ENCODE results near the gene ATP8B1. TPM values are rescaled to one million over a fixed set of nuclear protein-coding genes. Genes with fewer than 3 reads are reported as not detected.
"Not testable (repeated sequence)": the region's sequence is repeated elsewhere in the genome, so short reads cannot be mapped to it uniquely, and the experiment has no call there.

Gene ATP8B1
- total RNA-seq, 2 donors from 2014 or later: 6.4 to 14.9 TPM

- ATAC-seq: peak in 1 of 2 donors; percentile 34
- DNase-seq; intact Hi-C loops (cut with DNase I): not testable (repeated sequence)
Measured at GRCh38 chr18:57820583-57820982, 17.5 kb upstream of the ATP8B1 start.

GRCh38 chr18:57819671-57820460, 16.8 kb upstream of the ATP8B1 start:
- ATAC-seq: peak; percentile 69 to 94
- intact Hi-C loops (cut with DNase I): no loop called here
- DNase-seq: peak; percentile 76

DNA sequence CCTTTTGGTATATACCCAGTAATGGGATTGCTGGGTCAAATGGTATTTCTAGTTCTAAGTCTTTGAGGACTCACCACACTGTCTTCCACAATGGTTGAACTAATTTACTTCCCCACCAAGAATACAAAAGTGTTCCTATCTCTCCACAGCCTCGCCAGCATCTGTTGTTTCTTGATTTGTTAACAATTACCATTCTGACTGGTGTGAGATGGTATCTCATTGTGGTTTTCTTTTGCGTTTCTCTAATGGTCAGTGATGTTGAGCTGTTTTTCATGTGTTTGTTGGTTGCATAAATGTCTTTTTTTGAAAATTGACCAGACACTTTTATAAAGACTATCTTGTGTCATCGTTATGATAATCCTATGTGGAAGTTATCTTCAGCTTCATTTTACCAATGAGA, 16.0 kb upstream of the ATP8B1 start:
- DNase-seq: no peak
- intact Hi-C loops (cut with DNase I): no loop called here
- no peak for ATAC-seq

DNA sequence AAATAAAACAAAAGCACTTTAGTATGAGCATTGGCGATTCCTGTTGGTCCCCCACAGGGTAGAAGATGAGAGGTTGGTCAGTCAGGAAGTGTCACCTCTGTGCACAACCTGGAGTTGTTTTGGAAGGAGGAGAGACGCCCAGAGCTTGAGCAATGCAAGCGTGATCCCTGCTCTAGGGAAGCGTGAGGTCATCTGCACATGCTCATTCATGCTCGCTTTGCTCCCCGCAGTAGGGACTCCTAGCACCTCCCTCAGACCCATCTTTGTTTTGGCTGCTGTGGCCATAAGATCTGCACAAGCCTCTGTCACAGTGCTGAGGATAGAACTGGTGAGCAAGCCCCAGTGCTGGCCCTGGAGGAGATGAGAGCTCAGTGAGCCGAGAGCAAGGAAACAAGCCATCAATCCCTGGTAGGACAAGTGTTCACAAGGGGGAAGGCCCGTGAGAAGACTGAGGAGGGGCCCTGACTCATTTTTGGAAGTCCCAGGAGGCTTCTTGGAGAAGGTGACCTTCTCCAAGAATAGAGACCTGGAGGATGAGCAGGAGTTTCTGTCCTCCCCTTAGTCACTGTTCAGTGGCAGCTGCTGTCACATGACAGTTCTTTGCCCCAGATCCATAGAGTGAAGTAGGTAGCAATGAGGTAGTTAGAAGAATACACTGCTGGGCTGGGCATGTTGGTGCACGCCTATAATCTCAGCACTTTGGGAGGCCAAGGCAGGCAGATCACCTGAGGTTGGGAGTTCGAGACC, 13.3 kb upstream of the ATP8B1 start:
- ATAC-seq (no peak), DNase-seq (no peak)
- intact Hi-C loops (cut with DNase I): no loop called here

GRCh38 chr18:57814555-57814954, 11.4 kb upstream of the ATP8B1 start:
- DNase-seq (no peak), ATAC-seq (no peak)
- intact Hi-C loops (cut with DNase I): no loop called here

GRCh38 chr18:57813245-57813644, 10.1 kb upstream of the ATP8B1 start:
- ATAC-seq: no peak
- intact Hi-C loops (cut with DNase I): no loop called here

DNA sequence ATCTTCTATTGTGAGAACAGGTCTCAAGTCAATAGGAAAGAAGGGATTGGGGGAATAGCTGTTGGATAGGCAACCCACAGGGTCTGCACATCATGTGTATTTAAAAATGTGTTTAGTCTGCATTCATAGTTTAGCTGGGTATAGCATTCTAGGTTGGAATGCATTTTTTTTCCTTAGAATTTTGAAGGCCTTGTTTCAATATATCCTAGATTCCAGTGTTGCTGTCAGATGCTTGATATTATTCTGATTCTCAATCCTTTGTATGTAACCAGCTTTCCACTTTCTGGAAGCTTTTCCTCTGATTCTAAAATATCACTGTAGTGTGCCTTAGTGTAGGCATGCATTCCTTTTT, 9.0 kb upstream of the ATP8B1 start:
- ATAC-seq (no peak), DNase-seq (no peak)
- intact Hi-C loops (cut with DNase I): no loop called here

More at GRCh38 chr18:57813245-57813644, 10.1 kb upstream of the ATP8B1 start:
- no peak for DNase-seq

DNA sequence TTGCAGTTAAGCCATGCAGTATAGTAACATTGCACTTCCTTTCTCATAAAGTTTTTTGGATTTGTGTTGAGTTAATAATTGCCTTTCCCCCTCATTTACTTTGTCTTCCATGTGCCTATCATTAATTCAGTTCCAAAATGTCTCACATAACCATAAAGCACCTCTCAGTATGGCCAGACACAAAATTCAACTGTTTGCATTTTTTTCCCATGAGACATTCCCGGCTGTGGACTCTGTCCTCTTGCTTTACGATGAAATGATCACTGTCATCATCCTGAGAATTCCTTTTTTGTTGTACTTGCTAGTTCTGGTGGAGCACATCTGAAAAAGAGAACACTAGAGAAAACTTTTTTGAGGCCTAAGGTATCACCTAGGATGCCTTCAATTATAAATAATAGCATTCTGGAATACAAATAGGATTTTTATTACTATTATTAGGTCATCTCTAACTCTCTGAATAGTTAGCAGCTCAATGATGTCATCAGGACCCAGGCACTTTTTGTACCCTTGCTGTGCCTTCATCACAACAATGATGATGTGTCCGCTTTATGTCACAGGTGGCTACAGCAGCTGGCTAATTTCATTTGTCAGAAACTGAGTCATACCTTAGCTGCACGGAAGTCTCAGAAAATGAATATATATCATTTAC, 8.5 kb upstream of the ATP8B1 start:
- intact Hi-C loops (cut with DNase I): no loop called here
- ATAC-seq (no peak), DNase-seq (no peak)

- intact Hi-C loops (cut with DNase I): loop anchor here in 1 of 2 donors (10.0 kb wide), 1 partner anchor 174 kb away; no protein-coding TSS in a partner anchor
- no peak for ATAC-seq
- DNase-seq: no peak
Measured at GRCh38 chr18:57809190-57809589, 6.1 kb upstream of the ATP8B1 start.

DNA sequence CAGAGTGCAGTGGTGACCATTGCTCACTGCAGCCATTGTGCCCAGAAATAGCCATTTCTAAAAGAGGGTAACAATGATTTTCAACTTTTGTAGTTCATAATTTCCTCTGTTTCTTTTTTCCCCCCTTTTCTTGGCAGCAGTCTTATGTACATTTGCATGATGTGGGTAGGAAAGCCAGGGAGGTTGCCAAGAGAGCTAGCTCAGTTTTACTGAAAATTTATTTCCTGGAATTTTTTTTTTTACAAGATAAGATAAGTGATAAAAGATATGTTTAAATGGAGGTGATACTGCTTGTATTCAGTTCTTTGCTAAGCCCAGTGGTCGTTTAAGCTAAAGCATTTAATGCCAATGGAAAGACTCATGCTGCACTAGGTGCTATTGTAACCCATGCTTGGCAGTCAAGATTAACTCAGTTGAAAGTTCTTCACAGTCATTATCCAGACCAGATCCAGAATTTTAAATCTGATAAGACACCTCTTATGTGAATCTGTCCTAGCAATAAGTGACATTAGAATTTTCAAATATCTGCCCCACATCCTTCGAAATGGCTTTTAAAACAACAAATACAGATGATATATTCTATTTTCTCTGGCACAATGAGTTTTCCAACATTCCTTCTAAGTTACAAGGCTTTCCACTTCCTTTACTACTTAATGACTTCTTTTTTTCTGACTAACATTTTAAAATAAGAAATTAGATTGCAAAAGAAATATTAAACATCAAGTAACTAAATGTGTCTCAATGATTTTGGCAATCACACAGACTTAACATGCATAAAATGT, 4.4 kb upstream of the ATP8B1 start:
- DNase-seq: no peak
- ATAC-seq: no peak
- intact Hi-C loops (cut with DNase I): loop anchor here in 1 of 2 donors (10.0 kb wide), 1 partner anchor 173 kb away; no protein-coding TSS in a partner anchor

DNA sequence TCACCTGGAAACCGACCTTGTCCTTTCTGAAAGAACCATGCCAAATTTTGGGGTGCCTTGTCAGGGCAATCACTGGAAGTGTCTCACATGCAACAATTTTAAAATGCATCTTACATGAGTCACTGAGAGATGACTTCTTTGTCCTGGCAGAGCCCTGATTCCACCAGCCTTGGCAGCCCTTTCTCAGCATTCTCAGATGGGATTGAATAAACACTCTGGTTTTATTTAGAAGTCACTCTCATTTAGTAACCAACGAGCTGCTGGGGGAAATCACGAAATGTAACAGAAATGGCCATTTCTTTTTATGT, 3.8 kb upstream of the ATP8B1 start:
- intact Hi-C loops (cut with DNase I): loop anchor here in 1 of 2 donors (10.0 kb wide), 1 partner anchor 172 kb away; no protein-coding TSS in a partner anchor
- ATAC-seq (peak in 1 of 2 donors; percentile 12), DNase-seq (peak; percentile 49)

DNA sequence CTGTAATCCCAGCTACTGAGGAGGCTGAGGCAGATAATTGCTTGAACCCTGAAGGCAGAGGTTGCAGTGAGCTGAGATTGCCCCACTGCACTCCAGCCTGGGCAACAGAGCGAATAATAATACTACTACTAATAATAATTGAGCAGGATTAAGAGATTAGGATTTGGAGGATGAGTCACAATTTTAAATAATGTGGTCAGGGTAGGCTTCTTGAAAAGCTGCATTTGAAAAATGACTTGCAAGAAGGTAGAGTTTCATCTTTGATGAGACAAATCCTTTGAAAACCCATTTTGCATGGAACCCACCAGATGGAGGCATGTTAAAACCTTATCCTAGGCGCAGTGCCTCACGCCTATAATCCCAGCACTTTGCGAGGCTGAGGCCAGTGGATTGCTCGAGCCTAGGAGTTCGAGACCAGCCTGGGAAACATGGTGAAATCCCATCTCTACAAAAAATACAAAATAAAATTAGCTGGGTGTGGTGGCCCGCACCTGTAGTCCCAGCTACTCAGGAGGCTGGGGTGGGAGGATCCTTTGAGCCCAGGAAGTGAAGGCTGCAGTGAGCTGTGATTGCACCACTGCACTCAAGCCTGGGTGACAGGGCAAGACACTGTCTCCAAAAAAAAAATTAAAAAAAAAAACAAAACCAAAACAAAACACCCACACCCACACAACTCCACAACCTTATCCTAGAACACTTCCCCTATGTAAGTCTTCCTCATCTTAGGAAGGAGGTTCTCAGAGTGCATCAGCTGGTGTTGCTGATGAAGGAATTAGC, 3.3 kb upstream of the ATP8B1 start:
- DNase-seq: no peak
- ATAC-seq: no peak
- intact Hi-C loops (cut with DNase I): loop anchor here in 1 of 2 donors (10.0 kb wide), 1 partner anchor 172 kb away; no protein-coding TSS in a partner anchor

DNA sequence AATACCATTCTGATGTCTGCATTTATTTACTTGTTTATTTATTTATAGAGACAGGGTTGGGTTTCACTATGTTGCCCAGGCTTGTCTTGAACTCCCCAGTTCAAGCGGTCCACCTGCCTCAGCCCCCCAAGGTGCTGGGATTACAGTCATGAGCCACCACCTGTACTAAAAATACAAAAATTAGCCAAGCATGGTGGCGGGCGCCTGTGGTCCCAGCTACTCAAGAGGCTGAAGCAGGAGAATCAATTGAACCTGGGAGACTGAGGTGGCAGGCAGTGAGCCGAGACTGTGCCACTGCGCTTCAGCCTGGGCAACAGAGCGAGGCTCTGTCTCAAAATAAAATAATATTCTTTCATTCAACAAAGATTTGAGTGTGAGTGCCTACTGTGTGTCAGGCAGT, 2.0 kb upstream of the ATP8B1 start:
- intact Hi-C loops (cut with DNase I): loop anchor here in 1 of 2 donors (10.0 kb wide), 1 partner anchor 170 kb away; no protein-coding TSS in a partner anchor
- ATAC-seq: no peak
- DNase-seq: no peak

GRCh38 chr18:57804557-57804956, 1.4 kb upstream of the ATP8B1 start:
- ATAC-seq: no peak
- intact Hi-C loops (cut with DNase I): loop anchor here in 1 of 2 donors (10.0 kb wide), 1 partner anchor 170 kb away; no protein-coding TSS in a partner anchor
- DNase-seq: no peak

DNA sequence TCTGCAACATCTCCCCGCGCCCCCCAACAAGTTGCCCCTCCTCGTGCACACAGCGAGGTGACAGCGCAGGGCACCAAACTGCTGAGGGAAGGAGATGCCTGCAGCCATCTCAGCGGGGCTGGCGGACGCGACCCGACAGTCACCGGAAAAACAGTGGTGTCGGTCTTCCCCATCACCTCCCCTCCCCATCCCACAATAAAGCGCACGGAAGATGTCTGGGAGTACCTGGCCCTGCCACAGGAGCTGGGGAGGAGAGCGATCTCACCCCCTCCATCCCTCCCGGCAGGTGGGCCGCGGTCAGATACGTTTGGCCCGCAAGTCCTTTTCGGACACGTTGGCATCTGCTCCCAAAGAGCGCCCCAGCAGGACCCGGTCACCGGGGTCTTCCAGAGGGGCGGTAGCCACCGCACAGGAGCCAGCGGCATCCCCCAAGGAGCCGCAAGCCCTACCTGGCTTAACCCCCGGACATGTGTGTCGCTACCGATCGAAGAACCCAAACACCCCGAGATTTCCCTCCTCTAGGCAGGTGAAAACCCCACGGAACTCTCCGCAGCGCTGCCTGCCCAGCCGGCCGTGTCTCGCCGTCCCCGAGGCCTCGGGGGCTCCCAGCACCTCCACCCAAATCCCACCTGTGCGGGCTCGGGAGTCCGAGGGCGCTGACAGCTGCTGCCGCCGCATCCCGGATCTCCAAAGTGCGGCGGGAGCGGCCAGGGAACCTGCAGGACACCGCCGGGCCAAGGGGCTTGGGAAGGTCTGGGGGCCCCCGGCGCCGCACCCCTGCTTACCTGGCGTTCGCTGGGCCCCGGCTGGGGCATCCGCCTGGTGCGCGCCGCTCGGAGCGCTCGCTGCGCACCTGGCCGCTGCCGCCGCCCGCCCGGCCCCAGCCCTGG, 657 bp downstream of the ATP8B1 start:
- DNase-seq: no peak
- intact Hi-C loops (cut with DNase I): loop anchor here in 1 of 2 donors (10.0 kb wide), 1 partner anchor 168 kb away; no protein-coding TSS in a partner anchor
- peak; percentile 0 to 1 for ATAC-seq

GRCh38 chr18:57801761-57802212, 1.3 kb downstream of the ATP8B1 start:
- no peak for ATAC-seq
- peak; percentile 39 for DNase-seq
- intact Hi-C loops (cut with DNase I): loop anchor here in 1 of 2 donors (10.0 kb wide), 1 partner anchor 167 kb away; no protein-coding TSS in a partner anchor

GRCh38 chr18:57801325-57801724, 1.8 kb downstream of the ATP8B1 start:
- intact Hi-C loops (cut with DNase I): loop anchor here in 1 of 2 donors (10.0 kb wide), 1 partner anchor 167 kb away; no protein-coding TSS in a partner anchor
- ATAC-seq: no peak
- no peak for DNase-seq

Measured in left cardiac atrium (tissue), 4 donors.